H9 (cell line): ENCODE data around the gene ENTPD6. TPM values are rescaled to one million over a fixed set of nuclear protein-coding genes. Genes with fewer than 3 reads are reported as not detected.

Experiments
- DNase-seq: peaks from one replicate; pipeline ENCODE4 v3.0.0-alpha.2; 2017
- H2AFZ ChIP-seq: one replicate; pipeline ENCODE4 v1.6.1; 2013; ENCODE audit warnings: mild to moderate bottlenecking, low read length, control low read depth, moderate library complexity
- H2AK5ac ChIP-seq: 2 replicates; pipeline ENCODE4 v1.6.1; 2013; ENCODE audit warnings: low read length, control low read depth, mixed read lengths; ENCODE audit not compliant: insufficient read length
- H2BK120ac ChIP-seq: one replicate; pipeline ENCODE4 v1.6.1; 2013; ENCODE audit warnings: low read depth, mild to moderate bottlenecking, low read length, control low read depth, inconsistent platforms; ENCODE audit not compliant: poor library complexity, severe bottlenecking
- H2BK12ac ChIP-seq: 2 replicates; pipeline ENCODE4 v1.6.1; 2013; ENCODE audit warnings: low read length, control low read depth, mixed read lengths, low read depth; ENCODE audit not compliant: insufficient read length
- H2BK15ac ChIP-seq: 2 replicates; pipeline ENCODE4 v1.6.1; 2013; ENCODE audit warnings: low read depth, low read length, control low read depth
- H2BK20ac ChIP-seq: one replicate; pipeline ENCODE4 v1.6.1; 2013; ENCODE audit warnings: low read depth, mild to moderate bottlenecking, low read length, control low read depth, inconsistent platforms; ENCODE audit not compliant: poor library complexity, severe bottlenecking
- H2BK5ac ChIP-seq: 2 replicates; pipeline ENCODE4 v1.6.1; 2013; ENCODE audit warnings: low read length, control low read depth, mixed read lengths; ENCODE audit not compliant: insufficient read length
- H3K14ac ChIP-seq: 2 replicates; pipeline ENCODE4 v1.6.1; 2013; ENCODE audit warnings: low read length, control low read depth; ENCODE audit not compliant: insufficient read depth
- H3K18ac ChIP-seq: 2 replicates; pipeline ENCODE4 v1.6.1; 2013; ENCODE audit warnings: low read depth, mild to moderate bottlenecking, mixed read lengths, low read length, control low read depth; ENCODE audit not compliant: insufficient read length
- H3K23ac ChIP-seq: 2 replicates; pipeline ENCODE4 v1.6.1; 2013; ENCODE audit warnings: low read length, control low read depth, mixed read lengths, low read depth; ENCODE audit not compliant: insufficient read length
- H3K23me2 ChIP-seq: 2 replicates; pipeline ENCODE4 v1.6.1; 2013; ENCODE audit warnings: low read depth, mild to moderate bottlenecking, mixed read lengths, low read length, control low read depth; ENCODE audit not compliant: insufficient read length, poor library complexity, severe bottlenecking
- H3K27ac ChIP-seq: 2 replicates; pipeline ENCODE4 v1.5.1; 2013; ENCODE audit warnings: low read length, control low read depth, mixed read lengths, low read depth; ENCODE audit not compliant: insufficient read length
- H3K27me3 ChIP-seq: 2 replicates; pipeline ENCODE4 v1.6.1; 2013; ENCODE audit warnings: low read length, control low read depth, inconsistent platforms; ENCODE audit not compliant: insufficient read depth
- H3K4ac ChIP-seq: 2 replicates; pipeline ENCODE4 v1.6.1; 2013; ENCODE audit warnings: low read depth, mild to moderate bottlenecking, control low read depth, inconsistent platforms, low read length, moderate library complexity
- H3K4me1 ChIP-seq: 2 replicates; pipeline ENCODE4 v1.6.1; 2013; ENCODE audit warnings: low read length, control low read depth, inconsistent platforms; ENCODE audit not compliant: insufficient read depth
- H3K4me2 ChIP-seq: 2 replicates; pipeline ENCODE4 v1.6.1; 2013; ENCODE audit warnings: low read length, control low read depth, mixed read lengths; ENCODE audit not compliant: insufficient read length, insufficient read depth
- H3K56ac ChIP-seq: 2 replicates; pipeline ENCODE4 v1.6.1; 2013; ENCODE audit warnings: low read depth, mild to moderate bottlenecking, mixed read lengths, low read length, control low read depth; ENCODE audit not compliant: insufficient read length
- H3K79me1 ChIP-seq: 2 replicates; pipeline ENCODE4 v1.6.1; 2013; ENCODE audit warnings: low read depth, mild to moderate bottlenecking, moderate library complexity, low read length, control low read depth, inconsistent platforms; ENCODE audit not compliant: insufficient read depth, poor library complexity, severe bottlenecking
- H3K79me2 ChIP-seq: 2 replicates; pipeline ENCODE4 v1.6.1; 2013; ENCODE audit warnings: low read length, control low read depth, inconsistent platforms; ENCODE audit not compliant: insufficient read depth
- H3K9ac ChIP-seq: 2 replicates; pipeline ENCODE4 v1.6.1; 2013; ENCODE audit warnings: low read length, control low read depth, mixed read lengths; ENCODE audit not compliant: insufficient read length; ENCODE audit errors: extremely low read depth
- H3K9me3 ChIP-seq: one replicate; pipeline ENCODE4 v1.6.1; 2013; ENCODE audit warnings: low read depth, low read length, inconsistent platforms; ENCODE audit not compliant: control insufficient read depth
- H3T11ph ChIP-seq: one replicate; pipeline ENCODE4 v1.6.1; 2013; ENCODE audit warnings: mild to moderate bottlenecking, low read length, control low read depth, inconsistent platforms
- H4K20me1 ChIP-seq: one replicate; pipeline ENCODE4 v1.6.1; 2013; ENCODE audit not compliant: control insufficient read depth, insufficient read length, insufficient read depth
- H4K5ac ChIP-seq: 2 replicates; pipeline ENCODE4 v1.6.1; 2013; ENCODE audit warnings: low read depth, mild to moderate bottlenecking, mixed read lengths, low read length, control low read depth; ENCODE audit not compliant: insufficient read length
- H4K8ac ChIP-seq: replicated peaks from 2 replicates; pipeline ENCODE4 v1.6.1; 2013; ENCODE audit warnings: low read length, control low read depth, mixed read lengths, low read depth; ENCODE audit not compliant: insufficient read length
- H4K91ac ChIP-seq: 2 replicates; pipeline ENCODE4 v1.6.1; 2013; ENCODE audit warnings: low read depth, mild to moderate bottlenecking, moderate library complexity, mixed read lengths, low read length, control low read depth; ENCODE audit not compliant: insufficient read length
- H3K27ac Mint-ChIP-seq, 3 experiments: 2 replicates in 2 of 3; 3 replicates in 1 of 3; pipeline ENCODE4 v1.8.0; 2020 to 2021; ENCODE audit warnings: mixed read lengths in 3 of 3, mild to moderate bottlenecking in 1 of 3, moderate library complexity in 1 of 3
- H3K27me3 Mint-ChIP-seq: 2 replicates; pipeline ENCODE4 v1.8.0; 2021; ENCODE audit warnings: low read depth, mild to moderate bottlenecking, moderate library complexity, mixed read lengths
- H3K36me3 Mint-ChIP-seq, 3 experiments: 2 replicates in 2 of 3; 3 replicates in 1 of 3; pipeline ENCODE4 v1.8.0; 2020 to 2021; ENCODE audit warnings: low read depth in 3 of 3, mixed read lengths in 3 of 3; ENCODE audit not compliant: insufficient read depth in 1 of 3
- H3K4me1 Mint-ChIP-seq, 2 experiments: 2 replicates each; pipeline ENCODE4 v1.8.0; 2020; ENCODE audit warnings: mixed read lengths in 2 of 2
- H3K4me3 Mint-ChIP-seq, 2 experiments: 2 replicates in 1 of 2; 3 replicates in 1 of 2; pipeline ENCODE4 v1.8.0; 2020 to 2021; ENCODE audit warnings: mild to moderate bottlenecking in 2 of 2, mixed read lengths in 2 of 2, moderate library complexity in 1 of 2
- H3K9me3 Mint-ChIP-seq, 2 experiments: 2 replicates in 1 of 2; 3 replicates in 1 of 2; pipeline ENCODE4 v1.8.0; 2020; ENCODE audit warnings: mild to moderate bottlenecking in 2 of 2, mixed read lengths in 2 of 2, moderate library complexity in 1 of 2
- CTCF ChIP-seq: fragments of 200-600 bp; sonication (generic); conservative IDR thresholded peaks from 3 replicates; pipeline ENCODE4 v1.8.0; 2021; ENCODE audit warnings: antibody characterized with exemption, mild to moderate bottlenecking
- WGBS: extraction: QIAGEN DNeasy Blood & Tissue Kit; methylation state at CpG from one replicate; pipeline ENCODE4 v1.1.7; 2013; ENCODE audit warnings: missing lambda C conversion rate, low lambda C conversion rate, mixed read lengths; ENCODE audit not compliant: insufficient read length; ENCODE audit errors: extremely low coverage; 5-methylcytosine and 5-hydroxymethylcytosine counted together
- total RNA-seq: library from RNA; stranded (reverse); gene quantifications from 2 replicates; pipeline ENCODE4 v1.2.1, GENCODE V29; 2021

ENTPD6 gene
- total RNA-seq, 1 experiment from 2014 or later: 57.4 TPM

GRCh38 chr20:25206548-25206947, 11.0 kb downstream of the ENTPD6 start:
- Histone ChIP-seq H2BK5ac (no peak overlapping the region), H3K4ac (no peak overlapping the region), H2AFZ (no peak overlapping the region), H3K9ac (no peak overlapping the region), H3K4me2 (no peak overlapping the region), H2BK20ac (no peak overlapping the region), H2AK5ac (no peak overlapping the region), H3K56ac (no peak overlapping the region), H3K79me2 (no peaks in the 10 kb centered on the region), H3K27ac (no peak overlapping the region), H3K27me3 (no peaks in the 10 kb centered on the region; the same call in 1 of the 2 replicates), H3K14ac (no peak overlapping the region), H3T11ph (no peak overlapping the region), H3K23ac (no peak overlapping the region), H3K4me1 (no peaks in the 10 kb centered on the region; the same call in 1 of the 2 replicates), H2BK120ac (no peak overlapping the region), H3K79me1 (no peaks in the 10 kb centered on the region), H3K23me2 (no peaks in the 10 kb centered on the region), H2BK12ac (no peak overlapping the region), H4K20me1 (no peaks in the 10 kb centered on the region), H4K5ac (no peak overlapping the region), H4K8ac (no peak overlapping the region), H4K91ac (no peak overlapping the region), H3K18ac (no peak overlapping the region), H3K9me3 (no peaks in the 10 kb centered on the region), H2BK15ac (no peak overlapping the region)
- Mint-ChIP-seq H3K27ac (peak overlapping the region in 1 of 3 experiments; percentile 64; a peak in 1 of 7 replicates), H3K36me3 (peaks cover 0 to 11% (median 9%) of the 10 kb centered on the region in 3 experiments; a peak in 4 of 7 replicates), H3K27me3 (no peaks in the 10 kb centered on the region), H3K9me3 (no peaks in the 10 kb centered on the region), H3K4me1 (peaks cover 15 to 23% of the 10 kb centered on the region in 2 experiments), H3K4me3 (no peak overlapping the region)
- no peak for DNase-seq
- no peak for TF ChIP-seq CTCF
- WGBS: no CpG with 5 or more reads among the region's 8 CpGs
